HG03575 (cell line): Measurements from ENCODE around the gene FYN.

Experiments
- ATAC-seq: cut with Tn5 transposase; IDR thresholded peaks from one replicate; pipeline ENCODE4 v1.9.1; 2021; ENCODE audit not compliant: unreplicated experiment, insufficient number of reproducible peaks, low FRiP score; ENCODE audit errors: extremely low read depth

Gene FYN

DNA sequence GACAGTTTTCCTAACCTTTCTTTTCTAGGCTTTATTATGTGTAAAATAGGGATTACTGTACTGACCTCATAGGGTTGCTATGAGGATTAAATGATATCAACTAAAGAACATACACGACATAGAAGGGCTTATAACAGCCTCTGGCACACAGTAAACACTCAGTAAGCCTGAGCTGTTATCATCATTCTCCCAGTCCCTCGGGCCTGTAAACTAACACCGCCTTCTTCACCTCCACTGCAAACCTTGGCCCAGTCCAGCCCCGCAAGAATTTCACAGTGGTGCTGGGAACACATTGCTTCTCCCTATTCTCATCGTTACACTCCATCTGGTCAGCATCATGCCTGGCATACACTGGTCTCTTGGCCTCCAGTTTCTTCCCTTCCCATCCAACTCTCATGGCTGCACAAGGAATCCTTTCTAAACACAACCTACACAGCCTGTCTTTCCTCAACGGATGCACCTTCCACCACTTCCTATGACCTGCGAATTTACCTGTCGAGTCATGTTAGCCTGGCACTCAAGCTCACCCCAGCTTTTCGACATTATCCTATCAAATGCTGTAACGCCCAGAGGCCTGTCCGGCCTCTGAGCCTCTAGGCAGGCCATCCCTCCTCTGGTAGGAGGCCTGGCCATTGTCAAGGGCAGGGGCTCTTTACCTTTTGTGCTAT lies 92.1 kb downstream of the FYN start:
- ATAC-seq, result no peak

DNA sequence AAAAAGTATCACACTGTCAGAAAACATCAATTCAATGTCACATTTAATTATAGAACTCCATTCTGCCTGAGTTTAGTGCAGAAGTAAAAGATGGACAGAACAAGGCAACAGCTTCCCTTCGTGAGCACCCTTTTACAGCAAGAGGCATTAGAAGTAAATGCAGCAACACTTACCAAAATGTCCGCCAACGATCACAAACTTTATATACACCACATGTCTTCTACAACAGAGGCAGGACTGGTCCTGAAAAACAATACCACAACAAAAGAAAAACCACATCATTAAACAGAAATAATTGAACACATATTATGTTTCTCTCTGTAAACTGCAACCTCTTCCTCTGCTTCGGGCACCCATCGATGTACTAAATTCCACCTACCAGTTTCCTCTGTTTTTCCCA lies 92.9 kb downstream of the FYN start:
- no peak for ATAC-seq

DNA sequence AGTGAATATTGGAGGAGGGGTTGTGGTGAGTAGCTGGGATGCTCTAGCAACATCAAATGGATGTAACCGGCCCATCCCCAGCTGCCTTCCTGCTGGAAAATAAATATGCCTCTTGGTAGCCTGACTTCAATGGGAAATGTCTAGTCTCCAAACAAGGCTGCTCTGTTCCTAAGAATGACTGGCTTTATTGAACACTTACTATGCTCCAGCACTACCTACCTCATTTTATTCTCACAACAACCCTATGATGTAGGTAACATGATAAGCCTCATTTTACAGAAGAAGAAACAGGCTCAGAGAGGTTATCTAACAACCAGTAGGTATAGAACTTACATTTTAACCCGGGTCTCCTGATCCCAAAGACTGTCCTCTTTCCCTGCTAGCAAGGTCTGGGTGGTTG lies 93.6 kb downstream of the FYN start:
- ATAC-seq, result no peak

DNA sequence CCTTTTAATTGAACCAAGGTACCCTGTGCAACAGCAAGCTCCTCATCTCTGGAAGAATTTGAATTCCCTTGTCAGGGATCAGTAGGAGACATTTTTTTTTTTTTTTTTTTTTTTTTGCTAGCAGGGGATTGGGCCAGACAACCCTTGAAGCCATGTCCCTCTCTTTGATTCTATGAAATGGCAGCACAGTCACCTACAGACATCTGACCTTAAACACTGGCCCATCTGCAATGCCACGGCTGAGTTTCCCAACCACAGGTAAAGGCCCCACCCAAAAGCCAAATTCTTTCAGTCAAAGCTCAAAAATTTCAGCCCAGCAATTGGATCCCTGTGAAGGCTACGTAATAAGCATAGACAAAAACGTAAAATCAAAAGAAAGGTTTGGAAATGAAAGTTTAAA lies 94.2 kb downstream of the FYN start:
- ATAC-seq, result no peak

DNA sequence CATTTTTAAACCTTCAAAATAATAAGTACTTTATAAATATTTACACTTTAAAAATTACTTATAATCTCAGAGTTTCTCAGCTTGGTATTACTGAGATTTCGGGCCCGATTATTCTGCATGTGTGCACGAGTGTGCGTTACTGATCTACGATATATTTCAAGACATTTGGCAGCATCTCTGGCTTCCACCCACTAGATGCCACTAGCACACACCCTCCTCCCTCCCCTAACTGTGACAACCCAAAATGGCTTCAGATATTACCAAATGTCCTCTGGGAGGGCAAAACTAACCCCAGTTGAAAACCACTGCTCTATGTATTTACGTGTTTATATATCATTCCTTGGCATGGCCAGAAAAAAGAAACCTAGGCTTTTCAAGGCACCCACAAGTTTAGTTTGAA lies 95.9 kb downstream of the FYN start:
- no peak for ATAC-seq

DNA sequence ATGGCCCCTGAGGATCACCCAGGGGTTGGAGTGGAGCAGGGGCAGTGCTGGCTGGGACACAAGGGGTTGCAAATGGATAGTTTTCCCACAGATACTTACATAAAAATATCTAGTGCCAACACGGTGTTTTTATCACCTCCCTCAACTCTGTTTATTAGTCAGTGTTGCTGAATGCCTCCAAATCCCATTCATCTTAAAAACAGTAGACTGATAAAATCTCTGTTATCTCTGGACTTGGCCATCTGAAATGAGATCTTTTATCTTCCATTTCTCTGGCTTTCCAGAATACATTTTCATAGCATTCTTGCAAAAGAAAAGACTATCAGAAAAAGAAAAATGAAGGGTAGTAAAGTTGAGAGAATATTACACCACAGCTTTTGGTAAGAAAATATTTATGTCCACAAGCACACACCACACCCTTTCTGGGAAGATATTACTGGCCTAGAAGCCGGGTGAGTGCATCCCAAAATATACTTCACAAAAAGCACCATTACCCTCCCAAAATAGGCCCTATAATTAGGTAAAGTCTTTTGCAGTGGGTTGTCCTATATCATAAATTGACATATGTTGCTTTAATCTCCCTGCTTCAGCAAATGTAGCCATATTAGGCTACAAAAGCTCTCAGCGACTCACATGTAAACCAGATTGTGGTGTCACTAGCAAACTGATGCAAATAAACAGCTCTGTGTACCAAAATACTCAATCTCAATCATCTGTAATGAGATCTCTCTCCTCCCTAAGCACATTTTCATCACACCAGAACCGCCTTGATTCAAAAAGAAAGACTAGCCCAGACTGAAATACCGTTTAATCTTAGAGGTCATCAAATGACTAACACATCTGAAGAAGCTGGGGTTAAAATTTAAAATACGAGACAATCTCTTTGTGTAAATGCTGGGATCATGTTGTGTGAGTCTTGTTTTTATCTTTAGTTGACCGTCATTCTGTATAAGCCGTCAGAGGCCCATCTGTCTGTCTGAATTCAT lies 96.7 kb downstream of the FYN start:
- ATAC-seq, result no peak

DNA sequence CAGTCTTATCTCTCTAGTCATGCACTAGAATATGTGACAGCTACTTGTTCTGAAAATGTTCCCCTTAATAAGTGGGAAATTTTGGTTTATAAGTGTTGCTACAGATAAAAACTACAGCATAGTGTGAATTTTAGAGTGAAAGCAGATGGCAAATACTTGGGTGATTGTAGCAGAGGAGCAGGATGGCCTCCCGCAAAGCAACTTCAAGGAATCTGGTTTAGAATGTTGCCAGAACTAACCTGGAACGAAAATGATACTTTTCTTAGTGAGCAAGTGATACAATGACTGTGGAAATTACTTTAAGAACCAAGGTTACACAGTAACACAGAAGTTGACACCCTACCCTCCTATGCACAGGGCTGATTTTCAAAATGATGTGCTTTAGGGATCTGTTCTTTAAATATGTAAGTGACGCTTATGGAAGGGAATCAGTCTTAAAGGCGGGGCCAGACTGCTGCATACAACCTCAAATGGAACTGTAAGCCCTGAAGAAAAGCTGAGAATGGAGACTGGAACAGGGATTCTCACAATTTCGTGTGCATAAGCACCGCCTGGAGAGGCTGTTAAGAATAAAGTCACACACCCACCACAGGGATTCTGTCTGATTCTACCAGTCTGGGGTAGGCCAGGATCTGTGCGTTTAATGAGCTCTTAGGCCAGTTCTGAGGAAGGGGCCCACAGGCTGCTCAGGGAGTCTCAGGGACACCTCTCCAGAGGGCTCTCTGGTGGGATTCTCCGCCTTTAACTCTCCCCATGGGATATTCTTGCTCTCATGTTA lies 97.9 kb downstream of the FYN start:
- ATAC-seq, result no peak

DNA sequence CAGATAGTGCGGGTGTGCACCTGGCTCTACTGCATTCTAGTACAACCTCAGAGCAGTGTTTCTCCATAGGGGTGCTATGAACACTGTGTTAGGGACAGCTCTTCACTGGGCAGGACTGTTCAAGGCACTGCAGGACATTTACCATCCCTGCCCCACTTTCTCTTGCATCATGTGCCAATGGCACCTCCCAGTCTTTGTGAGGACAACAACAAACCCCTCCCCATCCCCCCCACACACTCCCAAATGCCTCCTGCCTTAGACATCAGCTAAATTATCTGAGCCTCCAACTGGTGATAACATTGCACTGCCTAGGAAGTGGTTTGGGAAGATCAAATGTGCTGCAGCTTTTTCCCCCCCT lies 98.9 kb downstream of the FYN start:
- ATAC-seq, result no peak

DNA sequence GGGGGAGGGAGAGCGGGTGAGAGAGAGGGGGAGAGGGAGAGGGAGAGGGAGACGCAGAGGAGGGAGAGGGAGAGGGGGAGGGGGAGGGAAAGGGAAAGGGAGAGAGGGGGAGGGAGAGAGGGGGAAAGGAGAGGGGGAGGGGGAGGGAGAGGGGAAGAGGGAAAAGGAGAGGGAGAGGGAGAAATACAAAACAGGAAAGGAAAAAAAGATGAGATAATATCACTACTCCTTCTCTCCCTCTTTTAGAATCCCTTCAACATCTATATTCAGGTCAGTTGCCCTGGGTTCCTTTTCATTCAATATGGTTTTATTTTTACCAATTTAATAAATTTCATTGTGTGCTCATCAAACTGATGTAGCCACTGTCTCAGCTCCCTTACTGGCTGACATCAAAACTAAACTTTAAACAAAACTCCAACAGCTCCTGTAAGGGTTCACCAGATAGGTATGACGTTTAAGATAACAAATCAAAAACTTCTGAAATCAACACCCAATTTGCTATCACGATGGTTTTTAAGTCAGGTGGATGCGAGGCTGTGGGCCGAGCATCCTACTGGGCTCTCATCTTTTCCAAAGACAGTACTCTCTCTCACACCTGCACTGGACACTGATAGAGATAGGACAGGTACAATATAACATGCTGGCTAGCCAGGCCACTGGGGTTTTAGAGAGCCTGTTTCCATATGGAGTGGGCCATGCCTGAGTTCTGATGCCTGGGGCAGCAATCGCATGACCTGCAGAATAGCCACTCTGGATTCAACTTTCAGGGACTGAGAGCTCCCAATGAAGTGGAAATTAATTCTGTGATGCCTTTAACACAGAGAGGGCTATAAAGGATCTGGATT lies 99.5 kb downstream of the FYN start:
- ATAC-seq, result no peak

DNA sequence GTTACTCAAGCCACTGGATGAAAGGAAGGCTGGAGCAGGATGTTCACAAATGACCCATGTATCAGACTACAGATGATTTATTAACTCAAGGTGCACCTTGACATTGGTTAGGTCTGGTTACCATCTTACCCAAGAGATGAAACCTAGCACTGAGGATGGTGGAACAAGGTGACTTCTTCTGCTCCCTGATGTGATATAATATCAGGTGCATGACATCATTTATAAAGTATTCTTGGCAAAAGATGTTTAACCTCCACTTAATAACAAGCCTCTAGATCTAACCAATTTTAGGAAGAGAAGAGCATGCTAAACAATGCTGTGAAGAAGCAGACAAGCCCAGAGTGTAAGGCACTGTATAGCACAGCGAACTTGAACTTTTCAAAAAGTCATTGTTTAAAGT lies 100.9 kb downstream of the FYN start:
- ATAC-seq, result no peak

DNA sequence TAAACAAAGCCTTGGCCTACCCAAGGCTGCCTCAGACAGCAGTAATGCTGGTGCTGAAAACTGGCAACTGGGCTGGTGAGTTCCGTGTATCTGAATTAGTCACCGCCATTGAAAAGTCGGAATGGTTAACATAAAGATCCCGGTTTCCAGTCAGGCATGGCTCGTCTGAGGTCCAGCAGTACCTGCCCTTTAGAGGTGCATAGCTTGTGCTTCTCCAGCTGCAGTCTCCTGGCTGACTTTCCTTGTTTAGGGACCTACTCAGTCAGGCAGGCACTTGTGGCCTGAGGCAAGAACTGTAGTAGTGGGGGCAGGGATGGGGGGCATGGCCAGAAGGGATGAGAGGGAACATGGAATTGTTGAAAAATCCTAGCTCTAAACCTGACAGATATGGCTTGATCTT lies 101.6 kb downstream of the FYN start:
- no peak for ATAC-seq

DNA sequence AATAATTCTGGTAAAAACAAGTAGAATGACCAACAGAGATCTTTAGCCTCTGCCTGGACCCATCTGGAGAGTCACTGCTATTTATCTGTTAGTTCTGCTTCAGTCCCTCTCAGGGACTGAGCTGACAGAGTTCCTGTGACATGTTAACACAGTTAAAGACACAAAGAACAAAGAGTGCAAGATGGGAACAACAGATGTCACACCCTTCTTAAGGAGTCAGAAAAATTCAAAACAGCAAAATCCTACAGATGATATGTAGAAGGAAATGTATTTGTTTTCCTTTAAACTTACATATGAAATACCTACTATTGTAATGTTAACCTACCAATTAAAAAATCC lies 102.2 kb downstream of the FYN start:
- no peak for ATAC-seq

DNA sequence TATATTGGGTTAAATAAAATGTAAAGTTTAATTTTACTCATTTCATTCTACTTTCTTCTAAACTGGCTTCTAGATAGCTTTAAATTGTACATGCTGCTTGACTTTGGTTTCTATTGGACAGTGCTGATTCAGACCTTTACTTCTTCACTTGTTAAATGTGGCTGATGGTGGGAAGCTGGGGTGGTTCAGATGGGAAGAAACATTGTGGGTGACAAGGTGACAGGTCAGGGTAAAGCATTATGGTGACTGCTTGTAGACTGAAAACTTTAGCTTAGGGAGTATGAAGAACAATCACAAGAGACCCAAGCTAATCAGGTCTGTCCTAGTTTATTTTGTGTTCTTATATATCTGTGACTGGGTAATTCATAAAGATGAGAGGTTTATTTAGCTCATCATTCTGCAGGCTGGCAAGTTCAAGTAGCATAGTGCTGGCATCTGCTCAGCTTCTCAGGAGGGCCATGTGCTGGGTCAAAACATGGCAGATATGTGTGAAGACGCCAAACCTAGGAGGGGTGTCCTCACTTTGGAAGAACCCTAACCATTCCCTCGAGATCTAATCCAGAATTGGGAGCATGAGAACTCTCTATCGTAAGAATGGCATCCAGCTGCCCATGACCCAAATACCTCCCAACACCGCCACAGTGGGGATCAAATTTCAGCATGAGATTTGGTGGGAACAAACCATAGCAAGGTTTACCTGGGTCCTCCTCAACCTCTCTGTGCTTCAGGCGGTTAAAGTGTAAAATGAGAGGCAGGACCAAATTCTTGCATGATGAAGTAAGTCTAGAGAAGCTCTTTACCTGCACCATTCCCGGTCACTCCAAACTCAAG lies 102.8 kb downstream of the FYN start:
- ATAC-seq, result no peak

DNA sequence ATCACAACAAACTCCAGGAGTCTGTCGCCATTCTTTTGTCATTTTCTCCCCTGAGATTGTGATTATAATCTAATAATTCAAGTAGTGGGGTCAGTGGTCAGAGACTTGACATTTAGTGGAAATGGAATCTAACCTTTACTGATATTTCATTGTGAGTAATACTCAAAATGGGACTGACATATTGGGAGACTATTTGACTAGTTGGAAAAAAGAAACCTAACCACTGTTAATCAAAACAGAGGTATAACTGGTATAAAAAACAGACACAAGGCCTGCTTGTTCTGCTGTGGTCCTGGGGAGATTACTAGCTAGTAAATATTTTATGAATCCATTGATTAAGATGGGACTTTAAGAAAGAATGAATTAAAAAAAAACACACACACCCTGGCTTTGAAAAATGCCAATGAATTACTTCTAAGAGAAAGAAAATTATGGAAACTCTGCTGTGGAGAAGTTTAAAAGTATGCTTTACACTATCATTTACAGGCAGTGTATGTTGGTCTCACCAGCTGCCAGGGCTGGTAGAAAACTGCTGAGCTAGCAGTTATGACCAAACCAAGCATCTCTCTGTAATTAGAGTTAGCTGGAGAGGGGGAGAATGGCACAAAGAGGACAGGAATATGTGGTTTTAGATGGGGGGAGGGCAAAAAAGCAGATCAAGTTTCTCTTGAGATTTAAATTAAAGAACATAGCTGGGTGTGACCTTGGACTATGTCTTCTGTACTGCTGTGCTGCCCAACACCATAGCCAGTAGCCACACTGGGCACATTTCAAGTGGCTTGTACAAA lies 103.7 kb downstream of the FYN start:
- ATAC-seq, result no peak

DNA sequence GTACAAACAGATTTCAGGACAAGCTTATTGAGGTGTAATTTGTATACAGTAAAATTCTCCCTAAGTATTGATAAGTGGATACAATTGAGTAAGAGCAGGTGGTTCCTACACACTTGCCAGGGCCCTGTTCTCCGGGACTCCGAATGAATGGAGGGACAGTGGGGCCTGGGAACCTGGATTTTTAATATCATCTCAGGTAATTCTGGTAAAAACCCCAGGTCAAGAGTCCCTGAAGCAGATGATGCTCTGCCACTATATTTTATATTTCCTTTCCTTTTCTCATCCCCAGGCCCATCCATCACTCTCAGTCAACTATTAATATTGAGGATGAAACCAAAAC lies 104.9 kb downstream of the FYN start:
- ATAC-seq, result no peak

DNA sequence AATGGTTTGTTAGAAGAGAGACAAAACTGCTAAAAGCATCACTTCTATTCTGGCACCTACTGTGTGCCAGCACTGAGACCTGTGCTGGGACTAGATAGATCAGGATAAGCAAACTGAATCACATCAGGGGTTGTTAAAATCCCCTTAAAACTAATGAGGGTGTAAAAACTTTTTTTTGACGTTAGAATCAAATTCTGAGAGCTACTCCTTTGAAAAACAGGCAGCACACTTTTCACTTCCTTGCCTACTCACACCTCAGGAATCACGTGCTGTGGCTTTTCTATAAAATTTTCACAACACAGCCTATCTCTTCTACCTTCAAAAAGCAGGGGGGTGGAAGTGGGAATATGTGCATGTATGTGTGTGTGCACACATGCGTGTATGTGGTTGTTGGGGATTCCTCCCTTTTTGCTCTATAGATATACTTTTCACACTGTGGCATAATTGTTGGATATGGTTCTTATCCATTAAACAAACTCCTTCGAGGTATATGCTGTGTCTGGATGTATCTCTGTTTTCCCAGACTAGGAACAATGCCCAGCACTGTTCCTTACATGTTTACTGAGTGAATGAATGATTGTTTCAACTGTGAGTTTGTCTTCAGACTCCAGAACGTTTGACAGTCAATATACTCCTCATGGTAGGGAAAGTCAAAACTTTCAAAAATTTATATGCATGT lies 105.4 kb downstream of the FYN start:
- no peak for ATAC-seq

DNA sequence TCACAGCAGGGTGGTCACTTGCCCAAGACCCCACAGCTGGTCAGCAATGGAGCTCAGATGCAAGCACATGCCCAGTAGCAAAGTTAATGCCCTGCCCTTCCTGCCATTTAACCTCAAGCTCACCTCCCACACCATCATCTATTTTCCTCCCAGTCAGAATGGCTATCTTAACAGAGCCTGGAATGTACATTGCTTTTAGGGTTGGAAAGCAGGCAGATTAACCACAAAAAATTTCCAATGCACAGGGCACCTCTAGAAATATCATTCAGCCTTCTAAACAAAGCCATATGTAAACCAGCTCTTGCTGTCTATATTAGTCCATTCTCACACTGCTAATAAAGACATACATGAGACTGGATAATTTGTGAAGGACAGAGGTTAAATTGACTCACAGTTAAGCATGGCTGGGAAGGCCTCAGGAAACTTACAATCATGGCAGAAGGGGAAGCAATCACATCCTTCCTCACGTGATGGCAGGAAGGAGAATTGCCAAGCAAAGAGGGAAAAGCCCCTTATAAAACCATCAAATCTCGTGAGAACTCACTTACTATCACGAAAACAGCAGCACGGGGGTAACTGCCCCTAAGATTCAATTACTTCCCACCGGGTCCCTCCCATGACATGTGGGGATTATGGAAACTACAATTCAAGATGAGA lies 106.9 kb downstream of the FYN start:
- no peak for ATAC-seq
